Keratinocyte (primary cell): Measurements from ENCODE around the gene HSPB1.

Source experiments
- EZH2 ChIP-seq: IDR thresholded peaks from one replicate; pipeline ENCODE4 v1.6.1; 2012; ENCODE audit warnings: inconsistent platforms, mild to moderate bottlenecking, low read length, moderate library complexity
- TF ChIP-seq, protein P1 (sequence below), 3 experiments: IDR thresholded peaks in 1 of 3; conservative IDR thresholded peaks in 1 of 3; optimal IDR thresholded peaks in 1 of 3; 2 replicates in 2 of 3; 3 replicates in 1 of 3; pipeline versions ENCODE3 to v1.5.1; 2011; ENCODE audit warnings: low read length in 3 of 3, mild to moderate bottlenecking in 3 of 3, moderate library complexity in 2 of 3, control low read depth in 1 of 3, inconsistent platforms in 1 of 3; ENCODE audit not compliant: insufficient read depth in 2 of 3; ENCODE audit errors: extremely low read depth in 1 of 3

DNA sequence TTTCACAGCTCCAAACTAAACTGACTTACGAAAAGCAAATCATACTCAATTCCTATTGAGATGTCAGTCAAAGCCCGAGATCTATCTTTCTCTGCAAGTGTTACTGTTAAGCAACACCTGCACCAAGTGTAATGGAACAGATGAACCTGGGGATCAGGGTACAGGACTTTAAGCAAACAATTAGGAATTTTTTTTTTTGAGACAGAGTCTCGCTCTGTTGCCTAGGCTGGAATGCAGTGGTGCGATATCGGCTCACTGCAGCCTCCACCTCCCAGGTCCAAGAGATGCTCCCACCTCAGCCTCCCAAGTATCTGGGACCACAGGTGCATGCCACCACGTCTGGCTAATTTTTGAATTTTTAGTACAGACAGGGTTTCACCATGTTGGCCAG, 41.5 kb downstream of the HSPB1 start:
- no peak for TF ChIP-seq EZH2
- TF ChIP-seq, protein P1, sequence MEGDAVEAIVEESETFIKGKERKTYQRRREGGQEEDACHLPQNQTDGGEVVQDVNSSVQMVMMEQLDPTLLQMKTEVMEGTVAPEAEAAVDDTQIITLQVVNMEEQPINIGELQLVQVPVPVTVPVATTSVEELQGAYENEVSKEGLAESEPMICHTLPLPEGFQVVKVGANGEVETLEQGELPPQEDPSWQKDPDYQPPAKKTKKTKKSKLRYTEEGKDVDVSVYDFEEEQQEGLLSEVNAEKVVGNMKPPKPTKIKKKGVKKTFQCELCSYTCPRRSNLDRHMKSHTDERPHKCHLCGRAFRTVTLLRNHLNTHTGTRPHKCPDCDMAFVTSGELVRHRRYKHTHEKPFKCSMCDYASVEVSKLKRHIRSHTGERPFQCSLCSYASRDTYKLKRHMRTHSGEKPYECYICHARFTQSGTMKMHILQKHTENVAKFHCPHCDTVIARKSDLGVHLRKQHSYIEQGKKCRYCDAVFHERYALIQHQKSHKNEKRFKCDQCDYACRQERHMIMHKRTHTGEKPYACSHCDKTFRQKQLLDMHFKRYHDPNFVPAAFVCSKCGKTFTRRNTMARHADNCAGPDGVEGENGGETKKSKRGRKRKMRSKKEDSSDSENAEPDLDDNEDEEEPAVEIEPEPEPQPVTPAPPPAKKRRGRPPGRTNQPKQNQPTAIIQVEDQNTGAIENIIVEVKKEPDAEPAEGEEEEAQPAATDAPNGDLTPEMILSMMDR (optimal IDR thresholded peaks at IDR 0.05 in 1 of 3, IDR thresholded peaks at IDR 0.05 in 1 of 3, conservative IDR thresholded peaks at IDR 0.05 in 1 of 3; ENCODE audit: extremely low read depth in 1 of 3, insufficient read depth in 2 of 3, low read length in 3 of 3), result no peak
